GM19372 (cell line): ENCODE results near the gene RER1.
"Not testable (repeated sequence)": the region's sequence is repeated elsewhere in the genome, so short reads cannot be mapped to it uniquely, and the experiment has no call there.

Experiments used
- ATAC-seq: cut with Tn5 transposase; IDR thresholded peaks from one replicate; pipeline ENCODE4 v1.9.1; 2021; ENCODE audit warnings: mild to moderate bottlenecking, low read depth, moderate library complexity; ENCODE audit not compliant: unreplicated experiment

Gene RER1

GRCh38 chr1:2439369-2439768, 47.7 kb downstream of the RER1 start:
- no peak for ATAC-seq

- not testable (repeated sequence) for ATAC-seq
Observed at GRCh38 chr1:2440346-2440745, 48.7 kb downstream of the RER1 start.

- ATAC-seq, result no peak
Observed at GRCh38 chr1:2441746-2442145, 50.1 kb downstream of the RER1 start.

GRCh38 chr1:2442661-2443060, 51.0 kb downstream of the RER1 start:
- no peak for ATAC-seq

- no peak for ATAC-seq
Observed at GRCh38 chr1:2443277-2444137, 51.9 kb downstream of the RER1 start.

GRCh38 chr1:2444138-2444591, 52.5 kb downstream of the RER1 start:
- no peak for ATAC-seq

- ATAC-seq, result no peak
Observed at GRCh38 chr1:2445162-2445822, 53.7 kb downstream of the RER1 start.

GRCh38 chr1:2445823-2446215, 54.2 kb downstream of the RER1 start:
- ATAC-seq, result no peak

GRCh38 chr1:2446394-2446793, 54.8 kb downstream of the RER1 start:
- no peak for ATAC-seq

- ATAC-seq, result no peak
Observed at GRCh38 chr1:2446861-2447260, 55.2 kb downstream of the RER1 start.

- no peak for ATAC-seq
Observed at GRCh38 chr1:2447276-2448097, 55.8 kb downstream of the RER1 start.

GRCh38 chr1:2448098-2448445, 56.4 kb downstream of the RER1 start:
- no peak for ATAC-seq

- ATAC-seq, result no peak
Observed at GRCh38 chr1:2449636-2450454, 58.2 kb downstream of the RER1 start.

- ATAC-seq, result no peak
Observed at GRCh38 chr1:2451741-2452140, 60.1 kb downstream of the RER1 start.

GRCh38 chr1:2452201-2452931, 60.7 kb downstream of the RER1 start:
- no peak for ATAC-seq

- ATAC-seq, result no peak
Observed at GRCh38 chr1:2452932-2453315, 61.3 kb downstream of the RER1 start.

- ATAC-seq, result no peak
Observed at GRCh38 chr1:2454227-2454626, 62.6 kb downstream of the RER1 start.
